Smooth muscle cell (in vitro differentiated cells): ENCODE measurements around the gene LRG1. TPM values are rescaled to one million over a fixed set of nuclear protein-coding genes. Genes with fewer than 3 reads are reported as not detected.

Experiments used
- DNase-seq: peaks from one replicate; lab custom pipeline; 2025; ENCODE audit not compliant: unreplicated experiment; lab: John Stamatoyannopoulos, UW
- H2AFZ ChIP-seq: fragments of 200-600 bp; sonication (generic); 2 replicates; pipeline ENCODE4 v1.6.0; 2016; ENCODE audit warnings: antibody characterized with exemption, low read depth, mild to moderate bottlenecking
- H3F3A ChIP-seq: fragments of 200-600 bp; sonication (generic); 2 replicates; pipeline ENCODE4 v1.6.0; 2017; ENCODE audit warnings: antibody characterized with exemption, low read depth
- H3K27ac ChIP-seq: fragments of 200-600 bp; sonication (generic); 2 replicates; pipeline ENCODE4 v1.5.1; 2016; ENCODE audit warnings: low read depth, mild to moderate bottlenecking
- H3K27me3 ChIP-seq: fragments of 200-600 bp; sonication (generic); 2 replicates; pipeline ENCODE4 v1.6.1; 2016; ENCODE audit warnings: low read depth, mild to moderate bottlenecking
- H3K36me3 ChIP-seq: fragments of 200-600 bp; sonication (generic); 2 replicates; pipeline ENCODE4 v1.5.1; 2016; ENCODE audit warnings: low read depth
- H3K4me1 ChIP-seq: fragments of 200-600 bp; sonication (generic); 2 replicates; pipeline ENCODE4 v1.5.1; 2016; ENCODE audit warnings: low read depth
- H3K4me2 ChIP-seq: fragments of 200-600 bp; sonication (generic); 2 replicates; pipeline ENCODE4 v1.6.0; 2016; ENCODE audit warnings: mild to moderate bottlenecking
- H3K4me3 ChIP-seq: fragments of 200-600 bp; sonication (generic); 2 replicates; pipeline ENCODE4 v1.5.1; 2016; ENCODE audit warnings: mild to moderate bottlenecking
- H3K79me2 ChIP-seq: fragments of 200-600 bp; sonication (generic); 2 replicates; pipeline ENCODE4 v1.6.0; 2016; ENCODE audit warnings: low read depth, mild to moderate bottlenecking
- H3K9ac ChIP-seq: fragments of 200-600 bp; sonication (generic); 2 replicates; pipeline ENCODE4 v1.6.0; 2016; ENCODE audit warnings: low read depth
- H3K9me3 ChIP-seq: fragments of 200-600 bp; sonication (generic); replicated peaks from 2 replicates; pipeline ENCODE4 v1.5.1; 2016; ENCODE audit warnings: low read depth
- H4K20me1 ChIP-seq: fragments of 200-600 bp; sonication (generic); 2 replicates; pipeline ENCODE4 v1.6.0; 2016; ENCODE audit warnings: low read depth
- CTCF ChIP-seq: fragments of 200-600 bp; sonication (generic); IDR thresholded peaks from 2 replicates; pipeline ENCODE4 v1.5.1; 2017; ENCODE audit warnings: borderline replicate concordance, mild to moderate bottlenecking, antibody characterized with exemption; ENCODE audit not compliant: insufficient read depth, poor library complexity, severe bottlenecking
- WGBS: methylation state at CpG from one replicate; pipeline ENCODE4 v1.1.7; 2016; ENCODE audit warnings: low lambda C conversion rate; 5-methylcytosine and 5-hydroxymethylcytosine counted together
- polyA plus RNA-seq: library from polyadenylated mRNA; unstranded; fragments of >200 nt; fragmentation: Nextera tagmentation; extraction: Ambion mirVana; gene quantifications from 2 replicates; pipeline ENCODE4 v1.2.1, GENCODE V29; 2016
- total RNA-seq: library from RNA; depleted of rRNA; stranded (reverse); fragments of >200 nt; gene quantifications from 2 replicates; pipeline ENCODE4 v1.2.3, GENCODE V29; 2014

LRG1 gene
- total and polyA plus RNA-seq, 2 experiments from 2014 or later: not detected

GRCh38 chr19:4556597-4557127, 16.8 kb upstream of the LRG1 start:
- no peak for TF ChIP-seq CTCF
- Histone ChIP-seq H3K36me3 (no peaks in the 10 kb centered on the region), H3K4me3 (no peak overlapping the region), H3K4me2 (no peak overlapping the region), H3K9ac (no peak overlapping the region), H3K27me3 (no peaks in the 10 kb centered on the region), H3K9me3 (no peaks in the 10 kb centered on the region), H3F3A (no peaks in the 10 kb centered on the region), H3K79me2 (no peaks in the 10 kb centered on the region), H2AFZ (no peak overlapping the region), H3K27ac (no peak overlapping the region), H3K4me1 (no peaks in the 10 kb centered on the region), H4K20me1 (no peaks in the 10 kb centered on the region)
- DNase-seq: peak; percentile 24
- 81% methylated on average over 12 of the region's 25 CpGs for WGBS

GRCh38 chr19:4555657-4556561, 16.1 kb upstream of the LRG1 start:
- Histone ChIP-seq H3K27ac (no peak overlapping the region), H3F3A (no peaks in the 10 kb centered on the region), H3K4me1 (no peaks in the 10 kb centered on the region), H3K9me3 (no peaks in the 10 kb centered on the region), H2AFZ (no peak overlapping the region), H3K4me3 (no peak overlapping the region), H4K20me1 (no peaks in the 10 kb centered on the region), H3K79me2 (no peaks in the 10 kb centered on the region), H3K4me2 (no peak overlapping the region), H3K36me3 (no peaks in the 10 kb centered on the region), H3K9ac (no peak overlapping the region), H3K27me3 (no peaks in the 10 kb centered on the region)
- 73% methylated on average over 36 of the region's 43 CpGs for WGBS
- no peak for DNase-seq
- no peak for TF ChIP-seq CTCF

GRCh38 chr19:4554717-4555116, 14.9 kb upstream of the LRG1 start:
- Histone ChIP-seq H3K79me2 (no peaks in the 10 kb centered on the region), H3K27me3 (no peaks in the 10 kb centered on the region), H3F3A (no peaks in the 10 kb centered on the region), H3K4me3 (no peak overlapping the region), H2AFZ (no peak overlapping the region), H3K4me2 (no peak overlapping the region), H3K36me3 (no peaks in the 10 kb centered on the region), H3K9me3 (no peaks in the 10 kb centered on the region), H4K20me1 (no peaks in the 10 kb centered on the region), H3K4me1 (no peaks in the 10 kb centered on the region), H3K9ac (no peak overlapping the region), H3K27ac (no peak overlapping the region)
- TF ChIP-seq CTCF: no peak
- DNase-seq: no peak
- WGBS: 91% methylated on average over 7 of the region's 7 CpGs
